SK-N-SH (cell line): ENCODE results near the gene ZBTB7A. TPM values are rescaled to one million over a fixed set of nuclear protein-coding genes. Genes with fewer than 3 reads are reported as not detected.

ENCODE experiments used
- CTCF ChIA-PET: fragments of 300-600, 350-600 bp; formaldehyde crosslinking; extraction: SDS; loops from one replicate; lab custom pipeline; 2021; lab: Yijun Ruan, JAX
- POLR2A ChIA-PET: fragments of 350-600 bp; sonication (Branson Sonifier 250); formaldehyde crosslinking; extraction: SDS; loops from one replicate; lab custom pipeline; 2020; ENCODE audit warnings: antibody characterized with exemption, inconsistent platforms; lab: Yijun Ruan, JAX
- DNase-seq: peaks from one replicate; pipeline ENCODE4 v3.0.0; 2012
- H2AFZ ChIP-seq: fragments of 200-600 bp; sonication (generic); 2 replicates; pipeline ENCODE4 v1.8.1; 2016; ENCODE audit warnings: antibody characterized with exemption, mild to moderate bottlenecking, low read depth
- H3F3A ChIP-seq: fragments of 200-600 bp; sonication (generic); replicated peaks from 2 replicates; pipeline ENCODE3; 2016; ENCODE audit warnings: antibody characterized with exemption, mild to moderate bottlenecking; ENCODE audit not compliant: insufficient read depth
- H3K27ac ChIP-seq, 2 experiments: fragments of 200-500 bp in 1 of 2; fragments of 200-600 bp in 1 of 2; sonication (Bioruptor generic) in 1 of 2; sonication (generic), shearing (Covaris generic) in 1 of 2; 2 replicates each; pipeline versions ENCODE4 v1.5.1 to v1.6.1; 2014 to 2016; ENCODE audit warnings: low read depth in 2 of 2, inconsistent platforms in 1 of 2, low read length in 1 of 2, mild to moderate bottlenecking in 1 of 2, mixed read lengths in 1 of 2
- H3K27me3 ChIP-seq: fragments of 200-600 bp; sonication (generic), shearing (Covaris generic); 2 replicates; pipeline ENCODE4 v1.6.1; 2016; ENCODE audit warnings: mixed run types; ENCODE audit not compliant: insufficient read depth
- H3K36me3 ChIP-seq, 2 experiments: fragments of 200-500 bp in 1 of 2; fragments of 200-600 bp in 1 of 2; sonication (Bioruptor generic) in 1 of 2; sonication (generic) in 1 of 2; replicated peaks in 1 of 2; 2 replicates each; pipeline versions ENCODE3 to v1.5.1; 2014 to 2016; ENCODE audit warnings: low read length in 1 of 2, mild to moderate bottlenecking in 1 of 2; ENCODE audit not compliant: insufficient read depth in 2 of 2, control insufficient read depth in 1 of 2
- H3K4me1 ChIP-seq, 2 experiments: fragments of 200-500 bp in 1 of 2; fragments of 200-600 bp in 1 of 2; sonication (Bioruptor generic) in 1 of 2; sonication (generic), shearing (Covaris generic) in 1 of 2; 2 replicates each; pipeline versions ENCODE4 v1.5.1 to v1.6.1; 2014 to 2016; ENCODE audit warnings: low read depth in 1 of 2, low read length in 1 of 2, mixed run types in 1 of 2; ENCODE audit not compliant: insufficient read depth in 2 of 2, control insufficient read depth in 1 of 2
- H3K4me2 ChIP-seq: fragments of 200-600 bp; sonication (generic), shearing (Covaris generic); 2 replicates; pipeline ENCODE4 v1.6.1; 2017; ENCODE audit warnings: mixed run types
- H3K4me3 ChIP-seq, 2 experiments: fragments of 200-500 bp in 1 of 2; fragments of 200-600 bp in 1 of 2; sonication (Bioruptor generic) in 1 of 2; sonication (generic), shearing (Covaris generic) in 1 of 2; 2 replicates each; pipeline versions ENCODE4 v1.5.1 to v1.8.1; 2014 to 2016; ENCODE audit warnings: low read depth in 2 of 2, inconsistent platforms in 1 of 2, low read length in 1 of 2, mild to moderate bottlenecking in 1 of 2, mixed read lengths in 1 of 2, moderate library complexity in 1 of 2
- H3K79me2 ChIP-seq: fragments of 200-600 bp; sonication (generic); 2 replicates; pipeline ENCODE4 v1.8.1; 2017; ENCODE audit warnings: mild to moderate bottlenecking; ENCODE audit not compliant: insufficient read depth
- H3K9ac ChIP-seq: fragments of 200-600 bp; sonication (generic); 2 replicates; pipeline ENCODE4 v1.6.1; 2017; ENCODE audit warnings: mixed run types
- H3K9me2 ChIP-seq: fragments of 200-600 bp; sonication (generic); 2 replicates; pipeline ENCODE4 v1.6.1; 2017; ENCODE audit warnings: mixed run types
- H3K9me3 ChIP-seq: fragments of 200-600 bp; sonication (generic); 2 replicates; pipeline ENCODE4 v1.6.1; 2017; ENCODE audit warnings: mixed run types, mild to moderate bottlenecking, moderate library complexity
- H4K20me1 ChIP-seq: fragments of 200-600 bp; sonication (generic); 2 replicates; pipeline ENCODE4 v1.6.1; 2017; ENCODE audit warnings: mild to moderate bottlenecking, mixed run types; ENCODE audit not compliant: insufficient read depth
- CHD2 ChIP-seq: fragments of 150-350 bp; IDR thresholded peaks from 2 replicates; pipeline ENCODE4 v1.6.1; 2018; ENCODE audit warnings: low read length; ENCODE audit not compliant: partially characterized antibody
- EP300 ChIP-seq, 2 experiments: IDR thresholded peaks; 2 replicates each; pipeline versions ENCODE4 v1.4.0 to v1.6.1; 2012; ENCODE audit warnings: borderline replicate concordance in 1 of 2, low read depth in 1 of 2, low read length in 1 of 2
- FOSL2 ChIP-seq: IDR thresholded peaks from 2 replicates; pipeline ENCODE4 v1.4.0; 2012; ENCODE audit warnings: low read depth, mild to moderate bottlenecking, moderate library complexity, borderline replicate concordance
- FOXJ3 ChIP-seq: sonication (generic); formaldehyde crosslinking; IDR thresholded peaks from 2 replicates; pipeline ENCODE4 v1.5.1; 2020; ENCODE audit warnings: mild to moderate bottlenecking, missing genetic modification reagents
- FOXM1 ChIP-seq: IDR thresholded peaks from 2 replicates; pipeline ENCODE4 v1.4.0; 2012; ENCODE audit warnings: low read depth, mild to moderate bottlenecking
- JUND ChIP-seq: IDR thresholded peaks from 2 replicates; pipeline ENCODE4 v1.4.0; 2012
- NRF1 ChIP-seq: IDR thresholded peaks from 2 replicates; pipeline ENCODE4 v1.6.1; 2012; ENCODE audit warnings: low read depth, mild to moderate bottlenecking, low read length
- RAD21 ChIP-seq: IDR thresholded peaks from 2 replicates; pipeline ENCODE4 v1.6.1; 2012; ENCODE audit warnings: mild to moderate bottlenecking, low read length
- RCOR1 ChIP-seq: fragments of 150-350 bp; IDR thresholded peaks from 2 replicates; pipeline ENCODE4 v1.6.1; 2017; ENCODE audit warnings: antibody characterized with exemption, low read length
- RXRA ChIP-seq: IDR thresholded peaks from 2 replicates; pipeline ENCODE4 v1.4.0; 2012; ENCODE audit warnings: low read depth, mild to moderate bottlenecking, borderline replicate concordance
- SIN3A ChIP-seq: IDR thresholded peaks from 2 replicates; pipeline ENCODE4 v1.6.1; 2012; ENCODE audit warnings: low read depth, mild to moderate bottlenecking, low read length, moderate library complexity, borderline replicate concordance
- SMC3 ChIP-seq: IDR thresholded peaks from 2 replicates; pipeline ENCODE4 v1.6.1; 2012; ENCODE audit warnings: low read depth, low read length, improper control_type of control experiment
- TAF1 ChIP-seq: IDR thresholded peaks from 2 replicates; pipeline ENCODE4 v1.6.1; 2012; ENCODE audit warnings: low read depth, mild to moderate bottlenecking, low read length, moderate library complexity, borderline replicate concordance
- WGBS: methylation state at CpG from one replicate; pipeline ENCODE4 v1.1.6; 2017; ENCODE audit warnings: low lambda C conversion rate; 5-methylcytosine and 5-hydroxymethylcytosine counted together
- polyA plus RNA-seq, 3 experiments: library from polyadenylated mRNA; depleted of rRNA; stranded (reverse); fragments of >200 nt; gene quantifications; 2 replicates each; pipeline ENCODE4 v1.2.3, GENCODE V29; 2012
- TF ChIP-seq, protein P1 (sequence below): IDR thresholded peaks from 2 replicates; pipeline ENCODE4 v1.4.0; 2012; ENCODE audit warnings: low read depth, borderline replicate concordance
- TF ChIP-seq, protein P2 (sequence below): IDR thresholded peaks from 2 replicates; pipeline ENCODE4 v1.4.0; 2012; ENCODE audit warnings: low read depth, borderline replicate concordance
- TF ChIP-seq, protein P3 (sequence below): fragments of 150-350 bp; IDR thresholded peaks from 2 replicates; pipeline ENCODE4 v1.6.1; 2016; ENCODE audit warnings: mild to moderate bottlenecking, low read depth, low read length
- TF ChIP-seq, protein P4 (sequence below): fragments of 150-350 bp; IDR thresholded peaks from 2 replicates; pipeline ENCODE4 v1.6.1; 2017; ENCODE audit warnings: antibody characterized with exemption, low read length, low read depth, borderline replicate concordance
- TF ChIP-seq, protein P5 (sequence below): IDR thresholded peaks from 2 replicates; pipeline ENCODE4 v1.4.0; 2012; ENCODE audit warnings: low read depth

The ZBTB7A gene
- polyA plus RNA-seq, 1 of the 3 experiments (the other 2 are of a cell fraction) = 7.4 TPM

DNA sequence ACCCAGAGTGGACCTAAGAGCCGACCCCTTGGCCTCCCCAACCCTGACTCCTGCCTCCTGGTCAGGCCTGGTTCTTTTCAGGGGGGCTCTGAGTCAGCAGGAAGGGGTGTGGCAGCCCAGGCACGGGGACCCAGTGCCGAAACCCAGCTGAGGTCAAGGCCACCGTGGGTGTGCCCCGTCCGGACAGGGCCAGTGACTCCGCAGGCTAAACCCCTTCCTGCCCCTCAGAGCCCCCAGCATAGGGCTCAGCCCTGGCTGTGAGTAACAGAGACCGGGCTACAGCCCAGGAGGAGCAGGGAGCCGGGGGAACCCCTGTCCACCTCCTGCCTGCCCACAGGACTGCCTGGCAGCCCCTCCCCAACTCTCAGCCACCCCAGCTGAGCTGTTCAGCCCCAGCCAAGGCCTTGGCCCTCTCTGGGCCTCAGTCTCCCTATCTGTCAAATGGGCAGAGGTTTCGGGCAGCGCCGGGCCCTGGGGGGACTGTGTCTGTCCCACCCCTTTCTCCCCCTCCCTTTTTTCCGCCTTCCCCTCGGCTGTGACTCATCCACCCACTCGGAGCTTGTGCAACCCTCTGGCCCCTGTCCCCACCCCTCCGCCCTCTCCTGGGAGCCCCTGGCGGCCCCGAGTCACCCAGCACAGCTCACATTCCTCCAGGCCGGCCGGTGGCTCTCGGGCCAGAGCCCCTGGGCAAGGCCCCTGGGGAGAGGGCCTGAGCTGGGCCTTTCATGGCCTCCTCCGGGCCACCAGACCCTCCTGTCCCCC is 8.6 kb downstream of the ZBTB7A start (continued):
- TF ChIP-seq RXRA (no peak), NRF1 (no peak), TAF1 (no peak), FOSL2 (peak; percentile 52; the same call in 1 of the 2 replicates), FOXJ3 (CRISPR knock-in tag) (no peak), SMC3 (no peak), SIN3A (no peak), EP300 (IDR thresholded peaks at IDR 0.05; ENCODE audit: borderline replicate concordance in 1 of 2, low read depth in 1 of 2, low read length in 1 of 2) (no peak), JUND (0 out of 2 replicates have a peak, but pooled peaks have one; percentile 40)
- TF ChIP-seq, protein P1, sequence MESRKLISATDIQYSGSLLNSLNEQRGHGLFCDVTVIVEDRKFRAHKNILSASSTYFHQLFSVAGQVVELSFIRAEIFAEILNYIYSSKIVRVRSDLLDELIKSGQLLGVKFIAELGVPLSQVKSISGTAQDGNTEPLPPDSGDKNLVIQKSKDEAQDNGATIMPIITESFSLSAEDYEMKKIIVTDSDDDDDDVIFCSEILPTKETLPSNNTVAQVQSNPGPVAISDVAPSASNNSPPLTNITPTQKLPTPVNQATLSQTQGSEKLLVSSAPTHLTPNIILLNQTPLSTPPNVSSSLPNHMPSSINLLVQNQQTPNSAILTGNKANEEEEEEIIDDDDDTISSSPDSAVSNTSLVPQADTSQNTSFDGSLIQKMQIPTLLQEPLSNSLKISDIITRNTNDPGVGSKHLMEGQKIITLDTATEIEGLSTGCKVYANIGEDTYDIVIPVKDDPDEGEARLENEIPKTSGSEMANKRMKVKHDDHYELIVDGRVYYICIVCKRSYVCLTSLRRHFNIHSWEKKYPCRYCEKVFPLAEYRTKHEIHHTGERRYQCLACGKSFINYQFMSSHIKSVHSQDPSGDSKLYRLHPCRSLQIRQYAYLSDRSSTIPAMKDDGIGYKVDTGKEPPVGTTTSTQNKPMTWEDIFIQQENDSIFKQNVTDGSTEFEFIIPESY = no peak
- TF ChIP-seq, protein P2, sequence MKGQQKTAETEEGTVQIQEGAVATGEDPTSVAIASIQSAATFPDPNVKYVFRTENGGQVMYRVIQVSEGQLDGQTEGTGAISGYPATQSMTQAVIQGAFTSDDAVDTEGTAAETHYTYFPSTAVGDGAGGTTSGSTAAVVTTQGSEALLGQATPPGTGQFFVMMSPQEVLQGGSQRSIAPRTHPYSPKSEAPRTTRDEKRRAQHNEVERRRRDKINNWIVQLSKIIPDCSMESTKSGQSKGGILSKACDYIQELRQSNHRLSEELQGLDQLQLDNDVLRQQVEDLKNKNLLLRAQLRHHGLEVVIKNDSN = no peak
- TF ChIP-seq, protein P3, sequence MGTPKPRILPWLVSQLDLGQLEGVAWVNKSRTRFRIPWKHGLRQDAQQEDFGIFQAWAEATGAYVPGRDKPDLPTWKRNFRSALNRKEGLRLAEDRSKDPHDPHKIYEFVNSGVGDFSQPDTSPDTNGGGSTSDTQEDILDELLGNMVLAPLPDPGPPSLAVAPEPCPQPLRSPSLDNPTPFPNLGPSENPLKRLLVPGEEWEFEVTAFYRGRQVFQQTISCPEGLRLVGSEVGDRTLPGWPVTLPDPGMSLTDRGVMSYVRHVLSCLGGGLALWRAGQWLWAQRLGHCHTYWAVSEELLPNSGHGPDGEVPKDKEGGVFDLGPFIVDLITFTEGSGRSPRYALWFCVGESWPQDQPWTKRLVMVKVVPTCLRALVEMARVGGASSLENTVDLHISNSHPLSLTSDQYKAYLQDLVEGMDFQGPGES = no peak

DNA sequence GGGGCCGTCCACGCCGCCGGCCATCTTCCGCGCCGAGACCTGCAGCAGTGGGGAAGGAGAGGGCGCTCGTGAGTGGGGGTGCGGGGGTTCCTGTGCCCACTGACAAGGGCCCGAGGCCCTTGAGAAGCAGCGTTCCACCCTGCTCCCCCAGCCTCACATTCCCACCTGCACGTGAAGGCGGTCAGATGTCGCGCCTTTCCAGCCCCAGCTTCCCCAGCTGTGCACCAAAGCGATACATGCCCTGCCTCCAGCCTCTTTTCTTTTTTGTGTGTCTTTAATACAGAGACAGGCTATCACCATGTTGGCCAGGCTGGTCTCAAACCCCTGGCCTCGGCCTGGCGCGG is 11.5 kb downstream of the ZBTB7A start:
- TF ChIP-seq RAD21 = no peak
- TF ChIP-seq RCOR1 = no peak
- TF ChIP-seq RXRA = no peak
- TF ChIP-seq FOSL2 = no peak
- no peak for TF ChIP-seq TAF1
- no peak for TF ChIP-seq CHD2
- no peak for TF ChIP-seq FOXM1
- TF ChIP-seq, protein P4, sequence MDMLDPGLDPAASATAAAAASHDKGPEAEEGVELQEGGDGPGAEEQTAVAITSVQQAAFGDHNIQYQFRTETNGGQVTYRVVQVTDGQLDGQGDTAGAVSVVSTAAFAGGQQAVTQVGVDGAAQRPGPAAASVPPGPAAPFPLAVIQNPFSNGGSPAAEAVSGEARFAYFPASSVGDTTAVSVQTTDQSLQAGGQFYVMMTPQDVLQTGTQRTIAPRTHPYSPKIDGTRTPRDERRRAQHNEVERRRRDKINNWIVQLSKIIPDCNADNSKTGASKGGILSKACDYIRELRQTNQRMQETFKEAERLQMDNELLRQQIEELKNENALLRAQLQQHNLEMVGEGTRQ = no peak
- TF ChIP-seq, protein P5, sequence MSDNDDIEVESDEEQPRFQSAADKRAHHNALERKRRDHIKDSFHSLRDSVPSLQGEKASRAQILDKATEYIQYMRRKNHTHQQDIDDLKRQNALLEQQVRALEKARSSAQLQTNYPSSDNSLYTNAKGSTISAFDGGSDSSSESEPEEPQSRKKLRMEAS = no peak
- Histone ChIP-seq H3K79me2 (peaks cover 100% of the 10 kb centered on the region), H3K9me2 (no peaks in the 10 kb centered on the region), H3K36me3 (peaks cover 13 to 29% of the 10 kb centered on the region in 2 experiments), H2AFZ (no peak overlapping the region), H3K27me3 (no peaks in the 10 kb centered on the region), H3K27ac (no peak overlapping the region), H3K4me3 (no peak overlapping the region), H3K9me3 (no peaks in the 10 kb centered on the region), H3F3A (peaks cover 19% of the 10 kb centered on the region), H4K20me1 (peaks cover 98% of the 10 kb centered on the region), H3K4me2 (no peak overlapping the region), H3K9ac (no peak overlapping the region), H3K4me1 (peaks cover 0 to 6% of the 10 kb centered on the region in 2 experiments; a peak in 2 of 4 replicates)
- POLR2A ChIA-PET = no interaction called here
- CTCF ChIA-PET = no interaction called here
- WGBS = 98% methylated on average over 19 of the region's 20 CpGs
- DNase-seq = no peak
